Gastrocnemius medialis (tissue), 4 donors: ENCODE data around the gene HIVEP3. TPM values are rescaled to one million over a fixed set of nuclear protein-coding genes. Genes with fewer than 3 reads are reported as not detected.

Source experiments
- ATAC-seq, 2 donors: fragments of 150-250 bp; one replicate each; pipeline ENCODE4 v1.9.1; 2016
- DNase-seq, 2 donors: peaks; one replicate each; pipeline ENCODE4 v3.0.0-alpha.2; 2019
- H3K27ac ChIP-seq, 4 donors: fragments of 200-600 bp; sonication (generic); 1 replicate in 1 of 4; 2 replicates in 3 of 4; pipeline ENCODE4 v1.5.1; 2016 to 2018; ENCODE audit warnings: mild to moderate bottlenecking in 2 of 4, moderate library complexity in 1 of 4
- H3K27me3 ChIP-seq, 3 donors: fragments of 200-600 bp; sonication (generic) in 2 of 3; 1 replicate in 1 of 3; 2 replicates in 2 of 3; pipeline versions ENCODE4 v1.5.1 to v1.6.0; 2016 to 2019; ENCODE audit warnings: mild to moderate bottlenecking in 1 of 3, moderate library complexity in 1 of 3
- H3K36me3 ChIP-seq, 2 donors: fragments of 200-600 bp; sonication (generic) in 1 of 2; one replicate each; pipeline ENCODE4 v1.5.1; 2017 to 2018
- H3K4me1 ChIP-seq, 2 donors: fragments of 200-600 bp; sonication (generic) in 1 of 2; one replicate each; pipeline ENCODE4 v1.5.1; 2016 to 2017; ENCODE audit warnings: mild to moderate bottlenecking in 2 of 2
- H3K4me3 ChIP-seq, 4 donors: fragments of 200-600 bp; sonication (generic) in 3 of 4; 1 replicate in 1 of 4; 2 replicates in 3 of 4; pipeline ENCODE4 v1.5.1; 2016 to 2019; ENCODE audit warnings: mild to moderate bottlenecking in 2 of 4
- H3K9me3 ChIP-seq, 3 donors: fragments of 200-600 bp; sonication (generic) in 2 of 3; 1 replicate in 1 of 3; 2 replicates in 2 of 3; pipeline ENCODE4 v1.5.1; 2016 to 2019
- POLR2A ChIP-seq, 2 donors: fragments of 450-650 bp; IDR thresholded peaks; one replicate each; pipeline ENCODE4 v1.6.1; 2017; ENCODE audit warnings: antibody characterized with exemption in 2 of 2, mild to moderate bottlenecking in 2 of 2, moderate library complexity in 2 of 2
- in situ Hi-C, 4 donors: fragments of 200-750 bp; cut with MboI; loops; one replicate each; pipeline versions ENCODE4 v1.15.0 to v1.8.0; 2017; ENCODE audit warnings: low sequenced_read_pairs in 4 of 4
- intact Hi-C: fragments of 100-400 bp; cut with DNase I; formaldehyde crosslinking; loops from one replicate; pipeline ENCODE4 v1.15.1; 2023; ENCODE audit warnings: low total_unique reads
- total RNA-seq, 4 donors: library from RNA; depleted of rRNA; stranded (reverse); fragments of >200 nt; gene quantifications; one replicate each; pipeline versions ENCODE4 v1.1.0 to v1.2.3, GENCODE V29; 2016
- TF ChIP-seq, protein P1 (sequence below), 5 experiments: fragments of 450-650 bp in 3 of 5; fragments of 200-600 bp in 2 of 5; sonication (generic) in 2 of 5; IDR thresholded peaks in 4 of 5; conservative IDR thresholded peaks in 1 of 5; 1 replicate in 4 of 5; 2 replicates in 1 of 5; pipeline ENCODE4 v1.5.1; 2016 to 2019; ENCODE audit warnings: antibody characterized with exemption in 5 of 5, mild to moderate bottlenecking in 3 of 5, moderate library complexity in 3 of 5

HIVEP3 gene
- total RNA-seq, 4 donors from 2014 or later: 0.80 to 1.8 (median 1.3) TPM

DNA sequence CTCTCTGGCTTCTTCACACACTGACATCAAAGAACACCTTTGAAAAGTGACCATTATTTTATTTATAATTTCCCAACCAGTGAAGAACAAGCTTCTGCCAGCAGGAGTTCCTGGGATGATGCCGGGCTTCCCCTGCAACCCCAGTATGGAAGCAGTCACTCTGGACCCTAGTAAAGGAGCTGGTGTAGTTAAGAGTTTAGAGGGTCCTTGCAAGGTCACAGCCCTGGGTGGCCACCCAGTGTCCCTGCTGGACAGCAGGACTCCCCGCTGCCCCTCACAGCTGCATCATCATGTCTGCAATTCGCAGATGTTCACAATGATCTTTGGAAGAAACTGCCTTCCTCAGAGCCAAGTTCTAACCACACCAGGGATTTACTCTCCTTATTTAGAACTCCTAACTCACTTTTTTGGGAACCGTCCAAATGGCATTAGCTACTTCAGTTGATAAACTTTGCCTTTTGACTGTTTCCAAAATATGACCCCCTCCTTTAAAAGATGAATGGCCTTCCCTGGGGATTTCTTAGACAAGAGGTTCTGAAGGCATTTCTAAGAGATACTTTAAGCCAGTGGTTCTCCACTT is 90.6 kb downstream of the HIVEP3 start:
- ATAC-seq: no peak
- no peaks in the 10 kb centered on the region for H3K9me3 ChIP-seq

DNA sequence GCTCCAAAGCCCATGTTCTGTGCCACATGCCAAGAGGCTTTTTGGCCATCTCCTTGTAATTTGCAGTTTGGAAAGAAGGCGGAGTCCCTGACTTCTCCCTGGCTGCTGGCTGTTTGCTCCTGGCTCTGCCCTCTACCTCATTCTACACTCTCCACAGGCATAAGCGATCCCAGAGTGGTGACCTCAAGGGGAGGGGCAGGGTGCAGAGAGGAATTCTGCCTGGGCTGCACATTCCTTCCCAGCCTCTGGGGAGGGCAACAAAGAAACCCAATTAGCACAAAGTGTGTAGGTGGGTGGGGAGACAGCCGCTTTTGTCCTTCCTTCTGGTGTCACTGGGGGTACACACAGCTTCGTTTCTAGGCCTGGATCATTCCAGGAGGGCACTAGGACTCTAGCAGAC is 95.3 kb downstream of the HIVEP3 start:
- no peak for ATAC-seq
- H3K27me3 ChIP-seq: no peaks in the 10 kb centered on the region
- TF ChIP-seq POLR2A (IDR thresholded peaks at IDR 0.05): no peak
- TF ChIP-seq, protein P1, sequence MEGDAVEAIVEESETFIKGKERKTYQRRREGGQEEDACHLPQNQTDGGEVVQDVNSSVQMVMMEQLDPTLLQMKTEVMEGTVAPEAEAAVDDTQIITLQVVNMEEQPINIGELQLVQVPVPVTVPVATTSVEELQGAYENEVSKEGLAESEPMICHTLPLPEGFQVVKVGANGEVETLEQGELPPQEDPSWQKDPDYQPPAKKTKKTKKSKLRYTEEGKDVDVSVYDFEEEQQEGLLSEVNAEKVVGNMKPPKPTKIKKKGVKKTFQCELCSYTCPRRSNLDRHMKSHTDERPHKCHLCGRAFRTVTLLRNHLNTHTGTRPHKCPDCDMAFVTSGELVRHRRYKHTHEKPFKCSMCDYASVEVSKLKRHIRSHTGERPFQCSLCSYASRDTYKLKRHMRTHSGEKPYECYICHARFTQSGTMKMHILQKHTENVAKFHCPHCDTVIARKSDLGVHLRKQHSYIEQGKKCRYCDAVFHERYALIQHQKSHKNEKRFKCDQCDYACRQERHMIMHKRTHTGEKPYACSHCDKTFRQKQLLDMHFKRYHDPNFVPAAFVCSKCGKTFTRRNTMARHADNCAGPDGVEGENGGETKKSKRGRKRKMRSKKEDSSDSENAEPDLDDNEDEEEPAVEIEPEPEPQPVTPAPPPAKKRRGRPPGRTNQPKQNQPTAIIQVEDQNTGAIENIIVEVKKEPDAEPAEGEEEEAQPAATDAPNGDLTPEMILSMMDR (IDR thresholded peaks at IDR 0.05 in 4 of 5, conservative IDR thresholded peaks at IDR 0.05 in 1 of 5): no peak
- no peak overlapping the region for H3K4me3 ChIP-seq
- in situ Hi-C loops (no loop called here), intact Hi-C loops (no loop called here)
- no peak for DNase-seq
- H3K36me3 ChIP-seq: no peaks in the 10 kb centered on the region
- H3K27ac ChIP-seq: no peak overlapping the region
- H3K4me1 ChIP-seq: peaks cover 22 to 31% of the 10 kb centered on the region in 2 donors
- H3K9me3 ChIP-seq: no peaks in the 10 kb centered on the region

More for the DNA sequence above, 90.6 kb downstream of the HIVEP3 start:
- in situ Hi-C loops: no loop called here
- no peak for TF ChIP-seq POLR2A (IDR thresholded peaks at IDR 0.05)
- TF ChIP-seq, protein P1 (IDR thresholded peaks at IDR 0.05 in 4 of 5, conservative IDR thresholded peaks at IDR 0.05 in 1 of 5): no peak
- no peak for DNase-seq
- Histone ChIP-seq H3K4me3 (no peak overlapping the region), H3K27ac (no peak overlapping the region), H3K4me1 (peaks cover 28 to 32% of the 10 kb centered on the region in 2 donors), H3K27me3 (no peaks in the 10 kb centered on the region), H3K36me3 (no peaks in the 10 kb centered on the region)
- intact Hi-C loops: no loop called here

DNA sequence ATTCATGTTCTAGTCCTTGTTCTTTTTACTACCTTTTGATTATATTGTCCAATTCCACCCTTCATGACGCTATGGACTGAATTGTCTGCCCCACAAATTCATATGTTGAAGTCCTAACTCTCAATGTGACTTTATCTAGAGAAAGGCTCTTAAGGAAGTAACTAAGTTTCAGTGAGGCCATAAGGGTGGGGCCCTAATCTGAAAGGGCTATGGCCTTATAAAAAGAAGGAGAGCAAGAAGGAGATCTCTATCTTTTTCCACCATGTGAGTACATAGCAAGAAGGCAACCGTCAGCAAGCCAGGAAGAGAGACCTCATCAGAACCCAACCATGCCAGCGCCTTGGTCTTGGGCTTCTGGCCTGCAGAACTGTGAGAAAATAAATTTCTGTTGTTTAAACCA is 95.9 kb downstream of the HIVEP3 start:
- no peak for DNase-seq
- intact Hi-C loops: no loop called here
- in situ Hi-C loops: no loop called here

DNA sequence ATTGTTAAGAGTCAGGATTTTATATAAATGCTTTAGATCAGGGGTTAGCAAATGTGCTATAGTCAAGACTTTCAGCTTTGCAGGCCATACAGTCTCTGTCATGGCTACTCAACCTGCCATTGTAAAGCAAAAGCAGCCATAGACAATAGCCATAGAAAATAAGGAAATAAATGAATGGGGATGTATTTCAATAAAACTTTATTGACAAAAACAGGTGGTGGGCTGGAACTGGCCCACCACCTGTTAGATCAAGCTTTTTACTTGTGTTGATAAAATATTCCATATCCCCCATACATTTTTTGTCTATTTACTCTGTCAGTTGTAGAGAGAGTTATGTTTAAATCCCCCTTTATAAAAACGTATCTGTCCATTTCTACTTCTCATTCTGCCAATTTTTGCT is 98.9 kb downstream of the HIVEP3 start:
- ATAC-seq: no peak
- in situ Hi-C loops (no loop called here), intact Hi-C loops (no loop called here)
- no peak for TF ChIP-seq POLR2A (IDR thresholded peaks at IDR 0.05)
- TF ChIP-seq, protein P1 (IDR thresholded peaks at IDR 0.05 in 4 of 5, conservative IDR thresholded peaks at IDR 0.05 in 1 of 5): no peak
- Histone ChIP-seq H3K27me3 (no peaks in the 10 kb centered on the region), H3K4me1 (peaks cover 9 to 15% of the 10 kb centered on the region in 2 donors), H3K36me3 (no peaks in the 10 kb centered on the region), H3K4me3 (no peak overlapping the region), H3K9me3 (no peaks in the 10 kb centered on the region), H3K27ac (no peak overlapping the region)
- DNase-seq: no peak

More for the DNA sequence above, 95.9 kb downstream of the HIVEP3 start:
- no peak for ATAC-seq
- Histone ChIP-seq H3K27me3 (no peaks in the 10 kb centered on the region), H3K4me3 (no peak overlapping the region), H3K27ac (no peak overlapping the region), H3K4me1 (peaks cover 16 to 25% of the 10 kb centered on the region in 2 donors), H3K9me3 (no peaks in the 10 kb centered on the region), H3K36me3 (no peaks in the 10 kb centered on the region)
- TF ChIP-seq, protein P1 (IDR thresholded peaks at IDR 0.05 in 4 of 5, conservative IDR thresholded peaks at IDR 0.05 in 1 of 5): no peak
- TF ChIP-seq POLR2A (IDR thresholded peaks at IDR 0.05): no peak

DNA sequence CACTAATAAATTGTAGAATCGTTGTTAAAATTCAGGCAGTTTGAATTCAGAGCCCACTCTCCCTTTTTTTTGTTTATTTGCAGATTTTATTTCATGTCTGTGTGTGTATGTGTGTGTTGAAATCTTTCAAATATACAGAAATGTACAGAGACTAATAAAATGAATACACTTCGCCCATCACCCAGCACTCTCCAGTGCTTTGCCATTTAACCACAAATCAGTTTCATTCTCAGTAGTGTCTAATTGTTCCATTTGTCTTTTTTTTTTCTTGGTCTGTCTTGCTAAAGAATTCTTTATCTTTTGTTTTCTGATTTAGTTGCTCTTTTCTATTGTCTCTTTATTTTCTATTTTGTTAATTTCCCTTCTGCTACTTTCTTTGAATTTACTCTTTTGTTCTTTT is 99.7 kb downstream of the HIVEP3 start:
- Histone ChIP-seq H3K27me3 (no peaks in the 10 kb centered on the region), H3K4me3 (no peak overlapping the region), H3K9me3 (no peaks in the 10 kb centered on the region), H3K36me3 (no peaks in the 10 kb centered on the region), H3K4me1 (peaks cover 16 to 19% of the 10 kb centered on the region in 2 donors), H3K27ac (no peak overlapping the region)
- TF ChIP-seq, protein P1 (IDR thresholded peaks at IDR 0.05 in 4 of 5, conservative IDR thresholded peaks at IDR 0.05 in 1 of 5): no peak
- no peak for TF ChIP-seq POLR2A (IDR thresholded peaks at IDR 0.05)
- in situ Hi-C loops (no loop called here), intact Hi-C loops (no loop called here)
- no peak for DNase-seq
- no peak for ATAC-seq
